H1 (cell line): ENCODE results near the gene MRAP. TPM values are rescaled to one million over a fixed set of nuclear protein-coding genes. Genes with fewer than 3 reads are reported as not detected.

Experiments used
- CTCF ChIA-PET: fragments of 300-600 bp; sonication (Branson Sonifier 250); formaldehyde crosslinking; loops from one replicate; lab custom pipeline; 2021; ENCODE audit not compliant: partially characterized antibody; lab: Charles Lee
- POLR2A ChIA-PET: fragments of 300-600 bp; sonication (Branson Sonifier 250); formaldehyde crosslinking; loops from one replicate; lab custom pipeline; 2021; ENCODE audit warnings: inconsistent platforms; ENCODE audit not compliant: partially characterized antibody; lab: Charles Lee
- DNase-seq, 2 experiments: peaks; one replicate each; pipeline versions ENCODE4 v3.0.0 to v3.0.0-alpha.2; 2010 to 2022; ENCODE audit warnings: low spot score in 2 of 2, low read depth in 1 of 2, mixed read lengths in 1 of 2
- FAIRE-seq: peaks from 2 replicates; lab custom pipeline; 2011; peaks lifted over from hg19 to GRCh38; lab: Jason Lieb, UNC
- H2AFZ ChIP-seq: 2 replicates; pipeline ENCODE4 v1.8.1; 2012; ENCODE audit warnings: low read length, inconsistent platforms
- H2AK5ac ChIP-seq: 2 replicates; pipeline ENCODE4 v1.6.1; 2013; ENCODE audit warnings: low read depth, low read length
- H2BK120ac ChIP-seq: replicated peaks from 2 replicates; pipeline ENCODE3; 2013; ENCODE audit warnings: low read depth, low read length, inconsistent platforms
- H2BK12ac ChIP-seq: 2 replicates; pipeline ENCODE4 v1.6.1; 2013; ENCODE audit warnings: low read depth, low read length
- H2BK15ac ChIP-seq: 2 replicates; pipeline ENCODE4 v1.6.1; 2013; ENCODE audit warnings: low read length
- H2BK20ac ChIP-seq: 2 replicates; pipeline ENCODE4 v1.6.1; 2013; ENCODE audit warnings: low read length
- H2BK5ac ChIP-seq: 2 replicates; pipeline ENCODE4 v1.6.1; 2013; ENCODE audit warnings: low read depth, low read length
- H3K14ac ChIP-seq: 2 replicates; pipeline ENCODE4 v1.6.1; 2013; ENCODE audit warnings: inconsistent platforms; ENCODE audit not compliant: insufficient read length
- H3K18ac ChIP-seq: 2 replicates; pipeline ENCODE4 v1.6.1; 2013; ENCODE audit warnings: low read length; ENCODE audit errors: extremely low read depth
- H3K23ac ChIP-seq: 2 replicates; pipeline ENCODE4 v1.6.1; 2013; ENCODE audit warnings: inconsistent platforms; ENCODE audit not compliant: insufficient read length
- H3K23me2 ChIP-seq: 2 replicates; pipeline ENCODE4 v1.6.1; 2013; ENCODE audit warnings: low read depth, low read length
- H3K27ac ChIP-seq: 2 replicates; pipeline ENCODE4 v1.6.1; 2011; ENCODE audit warnings: low read depth, low read length, inconsistent platforms
- H3K27me3 ChIP-seq, 4 experiments: replicated peaks in 1 of 4; 1 replicate in 1 of 4; 2 replicates in 3 of 4; pipeline versions ENCODE4 v1.6.1 to v1.8.1; 2011 to 2013; ENCODE audit warnings: low read length in 3 of 4, mild to moderate bottlenecking in 3 of 4, inconsistent platforms in 2 of 4, mixed read lengths in 2 of 4, moderate library complexity in 1 of 4; ENCODE audit not compliant: control insufficient read depth in 3 of 4, insufficient read depth in 3 of 4; ENCODE audit errors: extremely low read depth in 1 of 4
- H3K36me3 ChIP-seq, 4 experiments: 2 replicates each; pipeline versions ENCODE4 v1.6.1 to v1.8.1; 2011 to 2013; ENCODE audit warnings: mild to moderate bottlenecking in 4 of 4, low read length in 3 of 4, moderate library complexity in 2 of 4, control low read depth in 1 of 4, inconsistent platforms in 1 of 4; ENCODE audit not compliant: insufficient read depth in 4 of 4, control insufficient read depth in 2 of 4
- H3K4ac ChIP-seq: replicated peaks from 2 replicates; pipeline ENCODE3; 2013; ENCODE audit warnings: low read length, low read depth, mixed read lengths, inconsistent platforms; ENCODE audit not compliant: insufficient read length
- H3K4me1 ChIP-seq, 4 experiments: replicated peaks in 1 of 4; 1 replicate in 1 of 4; 2 replicates in 3 of 4; pipeline versions ENCODE4 v1.6.1 to v1.8.1; 2011 to 2013; ENCODE audit warnings: low read length in 3 of 4, inconsistent platforms in 2 of 4, mixed read lengths in 1 of 4; ENCODE audit not compliant: insufficient read depth in 4 of 4, control insufficient read depth in 3 of 4
- H3K4me2 ChIP-seq, 2 experiments: 2 replicates each; pipeline versions ENCODE4 v1.6.1 to v1.8.1; 2011 to 2013; ENCODE audit warnings: low read depth in 2 of 2, low read length in 2 of 2, control low read depth in 1 of 2, inconsistent platforms in 1 of 2, mild to moderate bottlenecking in 1 of 2; ENCODE audit not compliant: insufficient read depth in 1 of 2
- H3K4me3 ChIP-seq, 4 experiments: fragments of 200-600, 300-600 bp in 1 of 4; sonication (generic), shearing (Covaris generic), sonication (Bioruptor Twin) in 1 of 4; 2 replicates each; pipeline versions ENCODE4 v1.5.1 to v1.8.1; 2011 to 2016; ENCODE audit warnings: low read length in 4 of 4, low read depth in 3 of 4, control low read depth in 2 of 4, inconsistent platforms in 2 of 4, mild to moderate bottlenecking in 2 of 4, mixed read lengths in 1 of 4, moderate library complexity in 1 of 4; ENCODE audit not compliant: insufficient read depth in 2 of 4; ENCODE audit errors: extremely low read depth in 1 of 4
- H3K56ac ChIP-seq: replicated peaks from 2 replicates; pipeline ENCODE3; 2013; ENCODE audit warnings: low read depth, mild to moderate bottlenecking, mixed read lengths, low read length, inconsistent platforms; ENCODE audit not compliant: insufficient read length
- H3K79me1 ChIP-seq: 2 replicates; pipeline ENCODE4 v1.6.1; 2013; ENCODE audit warnings: low read depth, low read length, control low read depth
- H3K79me2 ChIP-seq, 2 experiments: 2 replicates each; pipeline versions ENCODE4 v1.6.1 to v1.8.1; 2012 to 2013; ENCODE audit warnings: low read length in 2 of 2, mild to moderate bottlenecking in 2 of 2, inconsistent platforms in 1 of 2; ENCODE audit not compliant: insufficient read depth in 2 of 2, control insufficient read depth in 1 of 2
- H3K9ac ChIP-seq, 4 experiments: replicated peaks in 1 of 4; 1 replicate in 1 of 4; 2 replicates in 3 of 4; pipeline versions ENCODE4 v1.6.1 to v1.8.1; 2011 to 2013; ENCODE audit warnings: low read depth in 3 of 4, low read length in 3 of 4, control low read depth in 2 of 4, mild to moderate bottlenecking in 2 of 4, moderate library complexity in 2 of 4, inconsistent platforms in 1 of 4; ENCODE audit errors: extremely low read depth in 1 of 4
- H3K9me3 ChIP-seq, 2 experiments: 2 replicates each; pipeline versions ENCODE4 v1.6.1 to v1.8.1; 2012 to 2013; ENCODE audit warnings: mild to moderate bottlenecking in 2 of 2, moderate library complexity in 2 of 2, control low read depth in 1 of 2, inconsistent platforms in 1 of 2, low read depth in 1 of 2, low read length in 1 of 2, mixed read lengths in 1 of 2; ENCODE audit not compliant: insufficient read depth in 2 of 2
- H4K20me1 ChIP-seq, 2 experiments: replicated peaks in 1 of 2; 2 replicates each; pipeline versions ENCODE3 to v1.8.1; 2011 to 2013; ENCODE audit warnings: inconsistent platforms in 2 of 2, low read length in 2 of 2, mild to moderate bottlenecking in 1 of 2; ENCODE audit not compliant: insufficient read depth in 2 of 2, control insufficient read depth in 1 of 2
- H4K5ac ChIP-seq: 2 replicates; pipeline ENCODE4 v1.6.1; 2013; ENCODE audit warnings: low read length, low read depth, mixed read lengths, inconsistent platforms; ENCODE audit not compliant: insufficient read length
- H4K8ac ChIP-seq: 2 replicates; pipeline ENCODE4 v1.8.0; 2013; ENCODE audit warnings: mild to moderate bottlenecking, moderate library complexity, low read length, inconsistent platforms; ENCODE audit not compliant: insufficient read depth; ENCODE audit errors: extremely low read depth
- H4K91ac ChIP-seq: replicated peaks from 2 replicates; pipeline ENCODE3; 2013; ENCODE audit warnings: low read length, mixed read lengths, inconsistent platforms; ENCODE audit not compliant: insufficient read length
- BACH1 ChIP-seq: IDR thresholded peaks from 2 replicates; pipeline ENCODE4 v1.6.1; 2012; ENCODE audit warnings: low read length, improper control_type of control experiment
- GTF2F1 ChIP-seq: IDR thresholded peaks from 2 replicates; pipeline ENCODE4 v1.6.1; 2012; ENCODE audit warnings: low read depth, low read length, improper control_type of control experiment, borderline replicate concordance
- MAFK ChIP-seq: IDR thresholded peaks from 2 replicates; pipeline ENCODE4 v1.6.1; 2012; ENCODE audit warnings: low read depth, mild to moderate bottlenecking, improper control_type of control experiment, low read length
- PHF8 ChIP-seq: fragments of 200-600 bp; sonication (generic); conservative IDR thresholded peaks from 2 replicates; pipeline ENCODE4 v1.7.1; 2012; ENCODE audit warnings: low read depth, mild to moderate bottlenecking, inconsistent platforms, low read length, moderate library complexity
- POLR2AphosphoS5 ChIP-seq: IDR thresholded peaks from 2 replicates; pipeline ENCODE4 v1.6.1; 2011; ENCODE audit warnings: low read depth, low read length
- SP1 ChIP-seq: IDR thresholded peaks from 2 replicates; pipeline ENCODE4 v1.6.1; 2011; ENCODE audit warnings: low read depth, low read length
- TAF1 ChIP-seq: IDR thresholded peaks from 2 replicates; pipeline ENCODE4 v1.6.1; 2011; ENCODE audit warnings: mild to moderate bottlenecking, low read depth, low read length
- TCF12 ChIP-seq: IDR thresholded peaks from 2 replicates; pipeline ENCODE4 v1.6.1; 2011; ENCODE audit warnings: low read depth, mild to moderate bottlenecking, low read length
- ZNF274 ChIP-seq: IDR thresholded peaks from 2 replicates; pipeline ENCODE4 v1.7.0; 2012; ENCODE audit warnings: low read length, borderline replicate concordance; ENCODE audit errors: extremely low read depth
- WGBS, 2 experiments: shearing (Covaris generic) in 1 of 2; methylation state at CpG; one replicate each; pipeline versions ENCODE4 v1.1.6 to v1.1.7; 2013 to 2015; ENCODE audit warnings: low lambda C conversion rate in 2 of 2, mixed read lengths in 2 of 2, inconsistent platforms in 1 of 2, low coverage in 1 of 2, missing lambda C conversion rate in 1 of 2; ENCODE audit not compliant: insufficient replicate concordance in 2 of 2, insufficient coverage in 1 of 2, insufficient read length in 1 of 2; ENCODE audit errors: extremely low coverage in 1 of 2, missing lambda C conversion rate in 1 of 2; 5-methylcytosine and 5-hydroxymethylcytosine counted together
- polyA plus RNA-seq, 7 experiments: library from polyadenylated mRNA; depleted of rRNA in 3 of 7; stranded (reverse) in 5 of 7; unstranded in 2 of 7; fragments of >200 nt in 5 of 7; fragments of 200-250 nt in 2 of 7; gene quantifications; 1 replicate in 5 of 7; 2 replicates in 1 of 7; 4 replicates in 1 of 7; pipeline versions ENCODE4 v1.2.1 to v1.2.3, GENCODE V29; 2011 to 2013; ENCODE audit warnings: missing spikeins in 2 of 7, mixed read lengths in 2 of 7
- total RNA-seq: library from RNA; stranded (reverse); fragmentation: NEBNext Ultra II Directional; extraction: Animal tissue kit (Norgen Biotek cat#: 25700); gene quantifications from 2 replicates; pipeline ENCODE4 v1.2.1, GENCODE V29; 2021
- TF ChIP-seq, protein P1 (sequence below): IDR thresholded peaks from 2 replicates; pipeline ENCODE4 v1.6.1; 2012; ENCODE audit warnings: inconsistent platforms

Gene MRAP
- total and polyA plus RNA-seq, 2 of the 8 experiments (the other 6 are each of a cell fraction or from before 2014, with no cell fraction given): not detected

DNA sequence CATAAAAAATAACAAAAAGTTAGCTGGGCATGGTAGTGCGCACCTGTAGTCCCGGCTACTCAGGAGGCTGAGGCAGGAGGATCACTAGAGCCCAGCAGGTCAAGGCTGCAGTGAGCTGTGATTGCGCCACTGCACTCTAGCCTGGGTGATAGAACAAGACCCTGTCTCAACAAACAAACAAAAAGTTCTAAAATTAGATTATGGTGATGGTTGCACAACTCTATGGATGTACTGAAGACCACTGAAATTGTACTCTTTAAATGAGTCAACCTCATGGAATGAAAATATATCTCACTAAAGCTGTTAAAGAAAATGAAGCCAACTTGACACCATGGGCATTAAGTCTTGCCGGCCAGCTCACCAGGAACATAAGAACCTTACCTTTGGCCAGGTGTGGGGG, 9.1 kb downstream of the MRAP start:
- Histone ChIP-seq H3K23ac (no peak overlapping the region), H3K27ac (no peak overlapping the region), H3K9ac (no peak overlapping the region), H2BK5ac (no peak overlapping the region), H3K14ac (no peak overlapping the region), H3K18ac (no peak overlapping the region), H3K9me3 (no peaks in the 10 kb centered on the region), H2BK15ac (no peak overlapping the region), H3K79me2 (no peaks in the 10 kb centered on the region), H3K56ac (no peak overlapping the region), H3K4ac (no peak overlapping the region), H2AFZ (no peak overlapping the region), H2AK5ac (no peak overlapping the region), H2BK20ac (no peak overlapping the region), H4K91ac (no peak overlapping the region), H2BK12ac (no peak overlapping the region), H3K27me3 (no peaks in the 10 kb centered on the region), H3K36me3 (peaks cover 2 to 9% (median 3%) of the 10 kb centered on the region in 4 experiments; a peak in 5 of 8 replicates), H4K20me1 (peaks cover 0 to 2% of the 10 kb centered on the region in 2 experiments), H3K4me2 (no peak overlapping the region), H4K8ac (no peak overlapping the region), H3K79me1 (peaks cover 5% of the 10 kb centered on the region; the same call in 1 of the 2 replicates), H3K4me1 (peaks cover 0 to 7% (median 4%) of the 10 kb centered on the region in 4 experiments; a peak in 5 of 7 replicates)
- no peak for FAIRE-seq
- ChIA-PET POLR2A (no interaction called here), CTCF (interaction anchor here (0.7 to 2.6 kb wide), 9 partner anchors 9 to 293 kb away, joined by 3 to 13 read pairs (median 5); no protein-coding TSS in a partner anchor)
- 98% methylated on average over 4 of the region's 4 CpGs; no CpG with 5 or more reads in 1 of the 2 experiments for WGBS, 2 experiments
- peak in 1 of 2 experiments; percentile 20 for DNase-seq
- TF ChIP-seq SP1 (no peak), GTF2F1 (no peak), ZNF274 (no peak), MAFK (no peak), PHF8 (no peak), TCF12 (no peak), BACH1 (no peak), TAF1 (no peak), POLR2AphosphoS5 (no peak)
- TF ChIP-seq, protein P1, sequence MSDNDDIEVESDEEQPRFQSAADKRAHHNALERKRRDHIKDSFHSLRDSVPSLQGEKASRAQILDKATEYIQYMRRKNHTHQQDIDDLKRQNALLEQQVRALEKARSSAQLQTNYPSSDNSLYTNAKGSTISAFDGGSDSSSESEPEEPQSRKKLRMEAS: no peak
- TF ChIP-seq, all 59 proteins: peak for 0
- H3K23me2 ChIP-seq: no peaks in the 10 kb centered on the region
- no peak overlapping the region for H4K5ac ChIP-seq
- H2BK120ac ChIP-seq: no peak overlapping the region
- no peak overlapping the region for H3K4me3 ChIP-seq
